ENCODE measurements around the gene H2BW2.
"Not testable (repeated sequence)": the region's sequence is repeated elsewhere in the genome, so short reads cannot be mapped to it uniquely, and the experiment has no call there.

H2BW2 gene

DNA sequence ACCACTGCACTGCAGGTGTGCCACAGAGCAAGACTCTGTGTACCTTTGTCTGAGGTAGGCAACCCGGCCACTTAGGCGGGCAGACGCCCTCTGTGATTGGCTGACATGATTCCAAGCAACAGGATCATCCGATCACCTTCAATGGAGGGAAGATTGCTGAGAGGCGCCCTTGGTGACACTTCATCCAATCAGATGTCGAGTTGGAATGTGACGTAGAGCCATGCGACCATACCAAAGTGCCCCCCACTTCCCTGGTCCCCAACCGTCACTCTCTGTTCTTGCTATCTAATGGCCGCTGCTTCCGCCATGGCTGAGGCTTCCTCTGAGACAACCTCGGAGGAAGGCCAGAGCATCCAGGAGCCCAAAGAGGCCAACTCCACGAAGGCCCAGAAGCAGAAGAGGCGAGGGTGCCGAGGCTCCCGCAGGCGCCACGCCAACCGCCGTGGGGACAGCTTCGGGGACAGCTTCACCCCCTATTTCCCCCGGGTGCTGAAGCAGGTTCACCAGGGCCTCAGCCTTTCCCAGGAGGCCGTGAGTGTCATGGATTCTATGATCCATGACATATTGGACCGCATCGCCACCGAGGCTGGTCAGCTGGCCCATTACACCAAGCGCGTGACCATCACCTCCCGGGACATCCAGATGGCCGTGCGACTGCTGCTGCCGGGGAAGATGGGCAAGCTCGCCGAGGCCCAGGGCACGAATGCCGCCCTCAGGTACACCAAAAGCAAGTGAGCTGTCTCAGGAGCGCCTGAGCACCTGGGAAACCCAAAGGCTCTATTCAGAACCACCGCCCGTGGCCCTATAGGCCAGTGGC lies at the start of gene H2BW2:
Gene H2BW2 (plus strand): TSS at position 268 of the 817 bp plus-strand sequence. CDS start 39 bp downstream, at position 307.
- no peak within 1 kb of the TSS for H3K9ac ChIP-seq
- H3K36me3 ChIP-seq, result no peaks in the 10 kb centered on the region
- no peak within 1 kb of the TSS for H3K27ac ChIP-seq
- H4K20me1 ChIP-seq, result no peaks in the 10 kb centered on the region
- peaks cover 11% of the 10 kb centered on the region for H3K9me3 ChIP-seq
- H3K27me3 ChIP-seq, result no peaks in the 10 kb centered on the region
- no peak for TF ChIP-seq Cebpa-rat (IDR thresholded peaks at IDR 0.05)
- H3K4me2 ChIP-seq, result no peak within 1 kb of the TSS
- H3K4me1 ChIP-seq, result no peaks in the 10 kb centered on the region
- H3K4me3 ChIP-seq, result no peak within 1 kb of the TSS

DNA sequence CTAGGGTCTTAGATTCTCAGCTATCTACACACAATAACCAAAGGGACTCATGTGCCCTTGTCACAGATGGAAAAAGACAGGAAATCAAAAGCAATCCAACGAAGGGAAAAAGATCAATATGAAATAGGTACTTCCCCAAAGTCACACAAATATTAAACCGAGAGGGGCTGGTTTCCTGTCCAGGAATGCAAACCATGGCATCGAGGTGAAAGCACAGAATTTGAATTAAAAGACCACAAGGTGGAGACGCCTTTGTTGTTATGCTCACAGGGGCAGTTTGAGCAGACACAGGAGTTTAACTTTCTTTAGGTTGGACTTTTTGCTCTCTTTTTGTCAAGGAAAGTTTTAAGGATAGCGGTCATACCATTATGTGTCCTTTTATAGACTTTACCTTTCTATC lies 40.5 kb upstream of the H2BW2 start:
- Histone ChIP-seq H3K36me3 (no peaks in the 10 kb centered on the region), H3K4me1 (no peaks in the 10 kb centered on the region), H3K9ac (no peak overlapping the region), H3K4me2 (no peak overlapping the region), H3K27ac (no peak overlapping the region), H3K4me3 (no peak overlapping the region), H3K9me3 (no peaks in the 10 kb centered on the region), H3K27me3 (no peaks in the 10 kb centered on the region), H4K20me1 (no peaks in the 10 kb centered on the region)
- TF ChIP-seq Cebpa-rat (IDR thresholded peaks at IDR 0.05), result no peak

- no peaks in the 10 kb centered on the region for H4K20me1 ChIP-seq
- no peak overlapping the region for H3K4me3 ChIP-seq
- no peak for TF ChIP-seq Cebpa-rat (IDR thresholded peaks at IDR 0.05)
- H3K4me1 ChIP-seq, result no peaks in the 10 kb centered on the region
- H3K27me3 ChIP-seq, result no peaks in the 10 kb centered on the region
- no peak overlapping the region for H3K9ac ChIP-seq
- no peak overlapping the region for H3K27ac ChIP-seq
- peaks cover 7% of the 10 kb centered on the region for H3K9me3 ChIP-seq
- no peak overlapping the region for H3K4me2 ChIP-seq
- no peaks in the 10 kb centered on the region for H3K36me3 ChIP-seq
Measured at GRCh38 chrX:104008831-104009230, 30.9 kb upstream of the H2BW2 start.

DNA sequence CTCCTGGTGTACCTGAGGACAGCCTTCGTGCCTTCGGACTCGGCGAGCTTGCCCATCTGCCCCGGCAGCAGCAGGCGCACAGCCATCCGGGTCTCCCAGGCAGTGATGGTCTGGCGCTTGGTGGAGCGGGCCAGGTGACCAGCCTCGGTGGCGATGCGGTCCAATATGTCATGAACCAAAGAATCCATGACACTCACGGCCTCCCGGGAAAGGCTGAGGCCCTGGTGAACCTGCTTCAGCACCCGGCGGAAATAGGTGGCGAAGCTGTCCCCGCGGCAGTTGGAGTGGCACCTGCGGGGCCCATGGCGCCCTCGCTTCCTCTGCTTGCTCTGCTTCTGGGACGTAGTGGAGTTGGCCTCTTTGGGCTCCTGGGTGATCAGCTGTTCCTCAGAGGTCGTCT lies 26.6 kb upstream of the H2BW2 start:
- Histone ChIP-seq H3K4me2 (no peak overlapping the region), H4K20me1 (no peaks in the 10 kb centered on the region), H3K4me3 (no peak overlapping the region), H3K27ac (no peak overlapping the region), H3K27me3 (no peaks in the 10 kb centered on the region), H3K4me1 (no peaks in the 10 kb centered on the region), H3K9me3 (peaks cover 7% of the 10 kb centered on the region), H3K9ac (no peak overlapping the region), H3K36me3 (no peaks in the 10 kb centered on the region)
- no peak for TF ChIP-seq Cebpa-rat (IDR thresholded peaks at IDR 0.05)

- Histone ChIP-seq H3K4me3 (no peak within 1 kb of the TSS), H3K4me1 (no peaks in the 10 kb centered on the region), H3K4me2 (no peak within 1 kb of the TSS), H4K20me1 (no peaks in the 10 kb centered on the region), H3K27ac (no peak within 1 kb of the TSS), H3K9me3 (peaks cover 7% of the 10 kb centered on the region), H3K9ac (no peak within 1 kb of the TSS), H3K27me3 (no peaks in the 10 kb centered on the region), H3K36me3 (no peaks in the 10 kb centered on the region)
- TF ChIP-seq Cebpa-rat (IDR thresholded peaks at IDR 0.05), result no peak
Measured at GRCh38 chrX:104013606-104014005, 26.1 kb upstream of the H2BW2 start, which contains the start of gene H2BW1. H2BW1 (minus strand) TSS chrX:104013708; CDS start chrX:104013576, 132 bp downstream.

GRCh38 chrX:104015576-104015975 lies 24.2 kb upstream of the H2BW2 start:
- H3K4me2 ChIP-seq, H3K27me3 ChIP-seq, H3K9me3 ChIP-seq, H3K27ac ChIP-seq, H3K4me3 ChIP-seq, H3K9ac ChIP-seq, H3K4me1 ChIP-seq, H3K36me3 ChIP-seq, H4K20me1 ChIP-seq: not testable (repeated sequence)

DNA sequence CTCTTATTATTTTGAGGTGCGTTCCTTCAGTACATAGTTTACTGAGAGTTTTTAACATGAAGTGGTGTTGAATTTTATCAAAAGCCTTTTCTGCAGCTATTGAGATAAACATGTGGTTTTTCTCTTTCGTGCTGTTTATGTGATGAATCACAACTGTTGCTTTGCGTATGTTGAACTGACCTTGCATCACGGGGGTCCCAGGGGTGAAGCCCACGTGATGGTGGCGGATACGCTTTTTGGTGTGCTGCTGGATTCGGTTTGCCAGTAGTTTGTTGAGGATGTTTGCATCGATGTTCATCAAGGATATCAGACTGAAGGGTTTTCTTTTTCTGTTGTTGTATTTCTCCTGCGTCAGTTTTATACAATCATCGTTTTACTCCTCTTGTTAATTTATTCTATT lies 21.6 kb upstream of the H2BW2 start:
- Histone ChIP-seq H3K27me3 (no peaks in the 10 kb centered on the region), H3K4me1 (no peaks in the 10 kb centered on the region)

DNA sequence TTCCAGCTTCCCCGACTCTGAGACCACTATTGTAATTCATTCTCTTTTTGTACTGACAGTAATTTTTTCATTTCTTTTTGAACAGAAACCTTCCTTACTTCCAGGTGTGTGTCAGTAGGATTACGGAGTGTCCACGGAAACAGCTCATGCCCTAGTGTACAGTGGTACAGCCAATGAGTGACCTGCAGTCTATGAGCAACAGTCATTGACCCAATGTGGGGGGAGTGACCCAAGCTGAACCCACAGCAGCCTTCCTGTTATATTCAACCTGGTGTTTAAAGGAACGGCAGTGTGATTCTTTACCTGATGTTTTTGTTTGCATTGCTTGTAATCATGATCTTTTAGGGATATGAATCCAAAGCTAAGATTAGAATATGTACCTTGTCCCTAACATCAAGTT lies 1.2 kb downstream of the H2BW2 start:
- Histone ChIP-seq H3K27ac (no peak overlapping the region), H3K4me3 (no peak overlapping the region), H3K4me1 (no peaks in the 10 kb centered on the region), H3K9ac (no peak overlapping the region), H3K4me2 (no peak overlapping the region), H3K9me3 (peaks cover 14% of the 10 kb centered on the region), H3K27me3 (no peaks in the 10 kb centered on the region), H4K20me1 (no peaks in the 10 kb centered on the region), H3K36me3 (no peaks in the 10 kb centered on the region)
- TF ChIP-seq Cebpa-rat (IDR thresholded peaks at IDR 0.05), result no peak

More for the DNA sequence above, 21.6 kb upstream of the H2BW2 start:
- TF ChIP-seq Cebpa-rat (IDR thresholded peaks at IDR 0.05), result no peak
- Histone ChIP-seq H3K4me3 (no peak overlapping the region), H3K9ac (no peak overlapping the region), H3K9me3 (peaks cover 11% of the 10 kb centered on the region), H4K20me1 (no peaks in the 10 kb centered on the region), H3K27ac (no peak overlapping the region), H3K4me2 (no peak overlapping the region), H3K36me3 (no peaks in the 10 kb centered on the region)

GRCh38 chrX:104045642-104046041 lies 5.9 kb downstream of the H2BW2 start:
- no peak for TF ChIP-seq Cebpa-rat (IDR thresholded peaks at IDR 0.05)
- H3K4me3 ChIP-seq, result no peak overlapping the region
- H4K20me1 ChIP-seq, result no peaks in the 10 kb centered on the region
- H3K36me3 ChIP-seq, result no peaks in the 10 kb centered on the region
- 0 out of 2 replicates have a peak, but pooled peaks cover 3% of the 10 kb centered on the region for H3K9me3 ChIP-seq
- no peak overlapping the region for H3K27ac ChIP-seq
- no peak overlapping the region for H3K9ac ChIP-seq
- no peaks in the 10 kb centered on the region for H3K4me1 ChIP-seq
- H3K4me2 ChIP-seq, result no peak overlapping the region
- H3K27me3 ChIP-seq, result no peaks in the 10 kb centered on the region

DNA sequence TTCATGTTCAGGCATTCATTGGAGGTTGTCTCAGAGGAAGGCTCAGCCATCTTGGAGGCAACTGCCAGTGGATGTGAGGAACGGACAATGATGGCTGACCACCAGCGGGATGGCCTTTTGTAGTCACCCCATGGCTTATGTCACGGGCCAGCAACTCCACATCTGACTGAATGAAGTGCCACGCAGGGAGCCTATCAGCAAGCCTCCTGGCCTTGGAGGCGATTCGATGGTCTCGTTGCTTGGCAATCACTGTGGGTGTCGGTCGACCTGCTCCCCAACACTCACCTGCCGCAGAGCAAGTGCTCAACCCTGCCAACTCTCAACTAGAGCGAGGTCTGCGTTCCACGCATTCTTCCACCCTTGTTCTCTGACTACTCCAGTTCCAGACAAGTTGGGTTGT lies 7.4 kb downstream of the H2BW2 start:
- H3K27ac ChIP-seq, result no peak overlapping the region
- H3K36me3 ChIP-seq, result no peaks in the 10 kb centered on the region
- no peak overlapping the region for H3K4me3 ChIP-seq
- no peaks in the 10 kb centered on the region for H3K27me3 ChIP-seq
- no peaks in the 10 kb centered on the region for H3K4me1 ChIP-seq
- H4K20me1 ChIP-seq, result no peaks in the 10 kb centered on the region
- 0 out of 2 replicates have a peak, but pooled peaks cover 3% of the 10 kb centered on the region for H3K9me3 ChIP-seq
- H3K9ac ChIP-seq, result no peak overlapping the region
- TF ChIP-seq Cebpa-rat (IDR thresholded peaks at IDR 0.05), result no peak
- H3K4me2 ChIP-seq, result no peak overlapping the region

- not testable (repeated sequence) for H3K9ac ChIP-seq, H3K4me1 ChIP-seq, H3K4me3 ChIP-seq, H3K9me3 ChIP-seq, H4K20me1 ChIP-seq, H3K36me3 ChIP-seq, H3K27ac ChIP-seq, H3K4me2 ChIP-seq, H3K27me3 ChIP-seq
Measured at GRCh38 chrX:104054956-104055355, 15.2 kb downstream of the H2BW2 start.

- H3K4me3 ChIP-seq, H3K27me3 ChIP-seq, H3K9ac ChIP-seq, H3K27ac ChIP-seq, H3K36me3 ChIP-seq, H3K4me1 ChIP-seq, H3K9me3 ChIP-seq, H4K20me1 ChIP-seq, H3K4me2 ChIP-seq: not testable (repeated sequence)
Measured at GRCh38 chrX:104062636-104063035, 22.9 kb downstream of the H2BW2 start.

- H3K36me3 ChIP-seq, H3K9me3 ChIP-seq, H4K20me1 ChIP-seq, H3K27ac ChIP-seq, H3K4me2 ChIP-seq, H3K9ac ChIP-seq, H3K4me1 ChIP-seq, H3K27me3 ChIP-seq, H3K4me3 ChIP-seq: not testable (repeated sequence)
Measured at GRCh38 chrX:104075778-104076445, 36.2 kb downstream of the H2BW2 start, which contains the start of gene TMSB15C. TMSB15C (minus strand) TSS chrX:104076236.

DNA sequence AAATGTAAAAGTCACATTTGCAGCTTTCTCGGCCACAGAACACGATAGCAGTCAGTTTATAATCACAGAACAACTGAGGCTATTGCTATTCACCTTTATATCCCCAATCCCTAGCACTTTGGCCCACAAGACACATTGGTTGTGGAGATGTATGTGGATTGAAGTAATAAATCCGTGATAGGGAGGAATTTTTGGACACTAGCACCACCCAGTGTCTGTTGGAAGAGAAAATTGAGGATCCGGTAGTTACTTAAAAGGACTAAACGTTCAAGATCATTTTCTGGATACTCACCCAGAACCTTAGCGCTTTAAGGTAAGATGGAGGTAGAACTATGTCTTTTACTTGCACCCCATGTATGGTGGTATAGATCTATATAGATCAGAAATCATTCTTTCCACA lies 38.1 kb downstream of the H2BW2 start:
- H3K27me3 ChIP-seq, H3K9ac ChIP-seq, H3K4me3 ChIP-seq, H3K4me1 ChIP-seq, H3K9me3 ChIP-seq, H3K4me2 ChIP-seq, H3K27ac ChIP-seq, H3K36me3 ChIP-seq, H4K20me1 ChIP-seq: not testable (repeated sequence)

Data from BLaER1 (cell line).